GM19395 (cell line): ENCODE data around the gene MYCBPAP.
"Not testable (repeated sequence)": the region's sequence is repeated elsewhere in the genome, so short reads cannot be mapped to it uniquely, and the experiment has no call there.

Experiments
- ATAC-seq: cut with Tn5 transposase; IDR thresholded peaks from one replicate; pipeline ENCODE4 v1.9.1; 2021; ENCODE audit warnings: mild to moderate bottlenecking, moderate library complexity; ENCODE audit not compliant: unreplicated experiment

The MYCBPAP gene

DNA sequence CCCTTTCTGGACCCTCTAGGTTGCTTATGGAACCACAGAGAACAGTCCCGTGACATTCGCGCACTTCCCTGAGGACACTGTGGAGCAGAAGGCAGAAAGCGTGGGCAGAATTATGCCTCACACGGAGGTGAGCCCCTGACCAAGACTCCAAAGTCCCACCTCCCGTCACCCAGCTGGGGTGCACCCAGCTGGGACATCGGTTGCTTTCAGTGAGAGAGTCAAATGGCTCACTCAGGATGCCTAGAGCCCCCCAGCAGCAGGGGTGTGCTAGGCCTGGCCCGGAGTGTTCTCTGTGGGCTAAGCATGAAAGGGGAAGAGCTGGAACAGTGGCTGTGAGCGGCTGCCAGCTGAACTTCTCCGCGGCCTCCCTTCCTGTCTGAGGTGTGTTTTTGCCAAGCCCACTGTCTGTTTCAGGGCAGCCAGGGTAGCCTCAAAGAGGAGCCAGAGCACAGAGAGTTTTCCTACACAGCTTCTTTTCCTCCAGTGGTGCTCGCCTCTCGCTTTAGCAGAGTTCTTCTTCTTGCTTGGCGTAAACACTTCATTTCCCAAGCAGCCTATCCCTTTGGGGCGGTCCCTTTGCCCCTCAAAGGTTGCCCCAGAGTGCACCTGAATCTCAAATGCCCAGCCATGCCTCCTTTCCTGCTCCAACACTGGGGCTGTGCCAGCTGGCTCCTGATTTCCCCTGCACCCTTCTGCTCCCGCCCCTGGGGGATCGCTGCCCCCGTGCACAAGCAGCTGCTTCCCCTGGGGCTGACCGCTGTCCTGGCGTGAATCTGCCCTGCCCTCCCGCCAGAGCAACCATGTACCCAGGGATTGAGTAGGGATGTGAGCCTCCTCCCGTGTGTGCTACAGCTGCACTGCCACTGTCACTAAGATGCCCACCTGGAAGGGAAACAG lies 37.0 kb upstream of the MYCBPAP start:
- ATAC-seq, result no peak

DNA sequence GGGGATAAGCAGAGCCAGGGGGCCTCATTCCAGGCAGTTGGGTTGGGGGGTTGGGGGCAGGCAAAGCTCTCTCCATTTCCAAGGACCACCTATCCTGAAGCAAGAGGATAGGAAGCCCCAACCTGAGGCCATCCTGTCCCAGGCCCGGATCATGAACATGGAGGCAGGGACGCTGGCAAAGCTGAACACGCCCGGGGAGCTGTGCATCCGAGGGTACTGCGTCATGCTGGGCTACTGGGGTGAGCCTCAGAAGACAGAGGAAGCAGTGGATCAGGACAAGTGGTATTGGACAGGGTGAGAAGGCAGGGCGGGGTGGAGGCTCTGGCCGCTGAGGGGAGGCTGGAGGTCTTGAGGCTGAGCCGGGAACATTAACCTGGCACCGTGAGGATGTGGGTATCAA lies 36.0 kb upstream of the MYCBPAP start:
- no peak for ATAC-seq

- ATAC-seq, result not testable (repeated sequence)
Measured at GRCh38 chr17:50472761-50473161, 35.5 kb upstream of the MYCBPAP start.

DNA sequence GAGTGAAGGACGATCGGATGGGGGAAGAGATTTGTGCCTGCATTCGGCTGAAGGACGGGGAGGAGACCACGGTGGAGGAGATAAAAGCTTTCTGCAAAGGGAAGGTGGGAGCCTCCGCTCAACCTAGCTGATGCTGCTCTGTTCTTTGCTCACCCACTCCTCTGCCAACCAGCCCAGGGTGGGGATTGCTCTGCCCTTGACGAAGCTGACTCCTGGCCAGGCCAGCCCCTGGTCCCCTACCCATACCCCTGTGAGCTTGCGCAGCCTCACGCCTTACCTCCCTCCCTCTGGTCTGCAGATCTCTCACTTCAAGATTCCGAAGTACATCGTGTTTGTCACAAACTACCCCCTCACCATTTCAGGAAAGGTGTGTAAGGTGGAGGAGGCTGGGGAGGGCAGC lies 34.3 kb upstream of the MYCBPAP start:
- ATAC-seq, result no peak

- no peak for ATAC-seq
Measured at GRCh38 chr17:50474523-50474922, 33.7 kb upstream of the MYCBPAP start.

DNA sequence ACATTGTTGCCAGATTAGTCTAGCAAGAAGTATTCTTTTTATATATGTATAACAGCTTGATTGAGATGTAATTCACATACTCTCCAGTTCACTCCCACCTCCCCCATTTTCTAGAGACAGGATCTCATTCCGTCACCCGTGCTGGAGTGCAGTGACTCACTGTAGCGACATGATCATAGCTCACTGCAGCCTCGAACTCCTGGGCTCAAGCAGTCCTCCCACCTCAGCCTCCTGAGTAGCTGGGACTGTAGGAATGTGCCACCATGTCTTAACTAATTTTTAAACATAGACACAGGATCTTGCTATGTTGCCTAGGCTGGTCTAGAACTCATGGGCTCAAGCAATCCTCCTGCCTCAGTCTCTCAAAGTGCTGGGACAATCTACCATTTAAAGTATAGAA lies 32.9 kb upstream of the MYCBPAP start:
- no peak for ATAC-seq

- not testable (repeated sequence) for ATAC-seq
Measured at GRCh38 chr17:50475775-50476544, 32.3 kb upstream of the MYCBPAP start.

DNA sequence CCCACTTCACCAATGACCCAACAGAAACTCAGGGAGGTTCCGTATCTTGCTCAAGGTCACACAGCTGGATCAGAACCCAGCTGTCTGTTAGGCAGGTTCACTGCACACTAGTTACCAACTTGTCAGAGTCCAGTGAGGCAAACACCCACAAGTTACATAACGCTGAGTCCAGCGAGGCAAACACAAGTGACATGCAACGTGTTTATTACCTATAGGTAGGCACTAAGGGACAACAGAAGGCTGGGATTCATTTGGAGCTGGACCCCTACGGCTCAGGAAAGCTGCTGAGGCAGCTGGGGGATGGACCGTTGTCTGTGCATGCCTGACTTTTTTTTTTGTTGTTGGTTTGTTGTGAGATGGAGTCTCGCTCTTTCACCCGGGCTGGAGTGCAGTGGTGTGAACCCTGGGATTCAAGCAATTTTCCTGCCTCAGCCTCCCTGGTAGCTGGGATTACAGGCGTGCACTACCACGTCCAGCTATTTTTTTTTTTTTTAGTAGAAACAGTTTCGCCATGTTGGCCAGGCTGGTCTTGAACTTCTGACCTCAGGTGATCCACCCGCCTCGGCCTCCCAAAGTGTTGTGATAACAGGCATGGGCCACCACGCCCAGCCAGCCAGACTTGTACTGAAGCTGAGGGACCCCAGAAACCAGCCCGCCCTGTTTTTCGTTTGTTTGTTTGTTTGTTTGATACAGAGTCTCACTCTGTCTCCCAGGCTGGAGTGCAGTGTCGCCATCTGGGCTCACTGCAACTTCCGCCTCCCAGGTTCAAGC lies 31.5 kb upstream of the MYCBPAP start:
- ATAC-seq, result no peak

GRCh38 chr17:50477976-50478375 lies 30.3 kb upstream of the MYCBPAP start:
- no peak for ATAC-seq

- ATAC-seq, result peak; percentile 80
Measured at GRCh38 chr17:50478391-50479381, 29.6 kb upstream of the MYCBPAP start, which contains the start of gene RSAD1. Gene RSAD1 (plus strand): TSS chr17:50478860. CDS start chr17:50478885, 25 bp downstream.

DNA sequence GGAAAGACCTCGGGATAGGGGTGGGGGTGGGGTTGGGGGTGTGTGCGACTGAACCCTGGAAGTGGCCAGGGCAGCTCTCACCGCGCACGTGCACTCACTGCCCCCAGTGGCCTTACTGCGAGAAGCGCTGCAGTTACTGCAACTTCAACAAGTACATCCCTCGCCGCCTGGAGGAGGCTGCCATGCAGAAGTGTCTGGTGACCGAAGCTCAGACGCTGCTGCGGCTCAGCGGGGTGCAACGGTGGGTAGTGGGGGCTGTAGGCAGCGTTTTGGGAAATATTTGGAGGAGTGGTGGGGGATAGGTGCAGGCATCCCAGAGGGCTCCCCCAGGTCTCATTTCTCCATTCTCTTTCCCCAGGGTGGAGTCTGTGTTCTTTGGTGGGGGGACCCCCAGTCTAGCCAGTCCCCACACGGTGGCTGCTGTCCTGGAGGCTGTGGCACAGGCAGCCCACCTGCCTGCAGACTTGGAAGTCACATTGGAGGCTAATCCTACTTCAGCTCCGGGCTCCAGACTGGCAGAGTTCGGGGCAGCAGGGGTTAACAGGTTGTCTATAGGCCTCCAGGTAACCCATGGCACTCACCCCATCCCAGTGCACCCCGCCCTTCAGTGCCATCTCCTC lies 28.6 kb upstream of the MYCBPAP start:
- no peak for ATAC-seq

- ATAC-seq, result no peak
Measured at GRCh38 chr17:50480142-50480764, 28.0 kb upstream of the MYCBPAP start.

GRCh38 chr17:50480854-50481490 lies 27.3 kb upstream of the MYCBPAP start:
- no peak for ATAC-seq

GRCh38 chr17:50481648-50482047 lies 26.6 kb upstream of the MYCBPAP start:
- no peak for ATAC-seq

DNA sequence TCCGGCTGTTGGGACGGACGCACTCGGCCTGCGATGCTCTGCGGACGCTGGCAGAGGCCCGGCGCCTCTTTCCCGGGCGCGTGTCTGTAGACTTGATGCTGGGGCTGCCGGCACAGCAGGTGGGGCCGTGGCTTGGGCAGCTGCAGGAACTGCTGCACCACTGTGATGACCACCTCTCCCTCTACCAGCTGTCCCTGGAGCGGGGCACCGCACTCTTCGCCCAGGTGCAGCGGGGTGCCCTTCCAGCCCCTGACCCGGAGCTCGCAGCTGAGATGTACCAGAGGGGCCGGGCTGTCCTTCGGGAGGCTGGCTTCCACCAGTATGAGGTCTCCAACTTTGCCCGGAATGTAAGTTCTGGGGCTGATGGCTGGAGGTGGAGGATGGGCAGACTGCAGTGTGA lies 26.1 kb upstream of the MYCBPAP start:
- ATAC-seq, result no peak

GRCh38 chr17:50482516-50482915 lies 25.7 kb upstream of the MYCBPAP start:
- no peak for ATAC-seq

GRCh38 chr17:50483266-50483665 lies 25.0 kb upstream of the MYCBPAP start:
- no peak for ATAC-seq

DNA sequence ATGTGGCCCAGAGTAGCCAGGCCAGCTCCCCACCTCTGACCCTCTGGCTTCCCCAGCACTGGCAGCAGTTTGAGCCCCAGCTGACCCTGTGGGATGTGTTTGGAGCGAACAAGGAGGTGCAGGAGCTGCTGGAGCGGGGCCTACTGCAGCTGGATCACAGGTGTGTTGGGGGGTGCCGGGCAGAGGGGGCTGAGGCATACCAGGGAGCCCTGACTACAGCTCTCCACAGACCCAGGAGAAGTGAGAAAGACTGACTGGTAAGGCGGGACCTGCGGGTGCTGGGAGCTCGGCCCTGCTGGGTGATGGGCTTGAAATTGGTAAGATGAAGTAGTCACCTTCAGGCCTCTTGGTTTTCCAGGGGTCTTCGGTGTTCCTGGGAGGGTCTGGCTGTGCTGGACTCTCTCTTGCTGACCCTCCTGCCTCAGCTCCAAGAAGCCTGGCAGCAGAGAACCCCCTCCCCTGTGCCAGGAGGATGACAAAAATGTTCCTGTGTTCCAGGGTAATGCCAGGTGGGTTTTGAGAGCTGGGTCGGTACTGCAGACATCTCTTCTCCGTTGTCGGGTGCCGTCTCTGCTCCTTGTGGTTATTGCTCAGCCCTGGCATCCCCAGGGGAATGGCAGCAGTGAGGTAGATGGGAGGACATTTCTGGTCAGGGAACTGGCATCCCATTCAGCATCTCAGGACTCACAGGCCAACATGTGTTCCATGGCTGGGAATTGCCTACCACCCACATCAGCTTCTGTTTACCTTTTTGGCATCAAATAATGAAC lies 23.7 kb upstream of the MYCBPAP start:
- ATAC-seq, result no peak
